ENCODE measurements around the gene EEIG2. TPM values are rescaled to one million over a fixed set of nuclear protein-coding genes. Genes with fewer than 3 reads are reported as not detected.
A peak's percentile ranks its signal among the peaks of the same experiment; 100 is the strongest.
"Not testable (repeated sequence)": the region's sequence is repeated elsewhere in the genome, so short reads cannot be mapped to it uniquely, and the experiment has no call there.

Gene EEIG2
- total and polyA plus RNA-seq, 4 donors, result 3.7 to 24.6 (median 9.7) TPM

- DNase-seq (no peak), ATAC-seq (ENCODE audit: insufficient read depth, low FRiP score) (no peak)
- H3K4me1 ChIP-seq (ENCODE audit: control insufficient read depth in 5 of 5, insufficient read depth in 5 of 5, low read length in 5 of 5), result no peaks in the 10 kb centered on the region
- no peaks in the 10 kb centered on the region for H3K9me3 ChIP-seq (ENCODE audit: control insufficient read depth in 4 of 4, insufficient read depth in 3 of 4, low read length in 3 of 4)
- no peak overlapping the region for H3K27ac ChIP-seq (ENCODE audit: low read depth in 1 of 2, low read length in 1 of 2)
- no peak overlapping the region for H3K9ac ChIP-seq (ENCODE audit: insufficient read depth in 1 of 2, low read length in 2 of 2)
- no peak overlapping the region for H3K4me3 ChIP-seq
- no peaks in the 10 kb centered on the region for H3K27me3 ChIP-seq (ENCODE audit: control insufficient read depth in 3 of 3, insufficient read depth in 3 of 3, low read length in 2 of 3)
- H3K36me3 ChIP-seq (ENCODE audit: control insufficient read depth in 4 of 4, insufficient read depth in 4 of 4, low read length in 4 of 4), result no peaks in the 10 kb centered on the region
- 44 to 72% methylated on average over 2 of the region's 2 CpGs for whole genome bisulfite sequencing, 2 donors
- TF ChIP-seq, protein P1, sequence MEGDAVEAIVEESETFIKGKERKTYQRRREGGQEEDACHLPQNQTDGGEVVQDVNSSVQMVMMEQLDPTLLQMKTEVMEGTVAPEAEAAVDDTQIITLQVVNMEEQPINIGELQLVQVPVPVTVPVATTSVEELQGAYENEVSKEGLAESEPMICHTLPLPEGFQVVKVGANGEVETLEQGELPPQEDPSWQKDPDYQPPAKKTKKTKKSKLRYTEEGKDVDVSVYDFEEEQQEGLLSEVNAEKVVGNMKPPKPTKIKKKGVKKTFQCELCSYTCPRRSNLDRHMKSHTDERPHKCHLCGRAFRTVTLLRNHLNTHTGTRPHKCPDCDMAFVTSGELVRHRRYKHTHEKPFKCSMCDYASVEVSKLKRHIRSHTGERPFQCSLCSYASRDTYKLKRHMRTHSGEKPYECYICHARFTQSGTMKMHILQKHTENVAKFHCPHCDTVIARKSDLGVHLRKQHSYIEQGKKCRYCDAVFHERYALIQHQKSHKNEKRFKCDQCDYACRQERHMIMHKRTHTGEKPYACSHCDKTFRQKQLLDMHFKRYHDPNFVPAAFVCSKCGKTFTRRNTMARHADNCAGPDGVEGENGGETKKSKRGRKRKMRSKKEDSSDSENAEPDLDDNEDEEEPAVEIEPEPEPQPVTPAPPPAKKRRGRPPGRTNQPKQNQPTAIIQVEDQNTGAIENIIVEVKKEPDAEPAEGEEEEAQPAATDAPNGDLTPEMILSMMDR (IDR thresholded peaks at IDR 0.05; ENCODE audit: control extremely low read depth, extremely low read depth), result no peak
Measured at GRCh38 chr1:108513044-108513415, 46.9 kb upstream of the EEIG2 start.

DNA sequence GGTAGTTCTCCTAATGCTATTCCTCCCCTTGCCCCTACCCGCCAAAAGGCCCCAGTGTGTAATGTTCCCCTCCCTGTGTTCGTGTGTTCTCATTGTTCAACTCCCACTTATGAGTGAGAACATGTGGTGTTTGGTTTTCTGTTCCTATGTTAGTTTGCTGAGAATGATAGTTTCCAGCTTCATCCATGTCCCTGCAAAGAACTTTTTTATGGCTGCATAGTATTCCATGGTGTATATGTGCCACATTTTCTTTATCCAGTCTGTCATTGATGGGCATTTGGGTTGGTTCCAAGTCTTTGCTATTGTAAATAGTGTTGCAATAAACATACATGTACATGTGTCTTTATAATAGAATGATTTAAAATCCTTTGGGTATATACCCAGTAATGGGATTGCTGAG lies 46.0 kb upstream of the EEIG2 start:
- not testable (repeated sequence) for ATAC-seq (ENCODE audit: insufficient read depth, low FRiP score); H3K27me3 ChIP-seq (ENCODE audit: control insufficient read depth in 3 of 3, insufficient read depth in 3 of 3, low read length in 2 of 3)
- WGBS, 2 donors, result 94 to 95% methylated on average over 2 of the region's 2 CpGs

DNA sequence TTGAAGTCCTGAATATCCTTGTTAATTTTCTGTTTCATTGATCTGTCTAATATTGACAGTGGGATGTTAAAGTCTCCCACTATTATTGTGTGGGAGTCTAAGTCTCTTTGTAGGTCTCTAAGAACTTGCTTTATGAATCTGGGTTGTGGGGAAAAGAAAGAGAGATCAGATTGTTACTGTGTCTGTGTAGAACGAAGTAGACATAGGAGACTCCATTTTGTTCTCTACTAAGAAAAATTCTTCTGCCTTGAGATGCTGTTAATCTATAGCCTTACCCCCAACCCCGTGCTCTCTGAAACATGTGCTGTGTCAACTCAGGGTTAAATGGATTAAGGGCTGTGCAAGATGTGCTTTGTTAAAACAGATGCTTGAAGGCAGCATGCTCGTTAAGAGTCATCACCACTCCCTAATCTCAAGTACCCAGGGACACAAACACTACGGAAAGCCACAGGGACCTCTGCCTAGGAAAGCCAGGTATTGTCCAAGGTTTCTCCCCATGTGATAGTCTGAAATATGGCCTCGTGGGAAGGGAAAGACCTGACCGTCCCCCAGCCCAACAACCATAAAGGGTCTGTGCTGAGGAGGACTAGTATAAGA lies 42.5 kb upstream of the EEIG2 start:
- H3K9ac ChIP-seq (ENCODE audit: insufficient read depth in 1 of 2, low read length in 2 of 2); H3K4me3 ChIP-seq; H3K27ac ChIP-seq (ENCODE audit: low read depth in 1 of 2, low read length in 1 of 2); DNase-seq; H3K36me3 ChIP-seq (ENCODE audit: control insufficient read depth in 4 of 4, insufficient read depth in 4 of 4, low read length in 4 of 4); ATAC-seq (ENCODE audit: insufficient read depth, low FRiP score); H3K27me3 ChIP-seq (ENCODE audit: control insufficient read depth in 3 of 3, insufficient read depth in 3 of 3, low read length in 2 of 3); H3K9me3 ChIP-seq (ENCODE audit: control insufficient read depth in 4 of 4, insufficient read depth in 3 of 4, low read length in 3 of 4): not testable (repeated sequence)
- peaks cover 0 to 11% (median 0%) of the 10 kb centered on the region in 5 donors for H3K4me1 ChIP-seq (ENCODE audit: control insufficient read depth in 5 of 5, insufficient read depth in 5 of 5, low read length in 5 of 5)
- 67 to 91% methylated on average over 6 of the region's 6 CpGs for WGBS, 2 donors

More for the DNA sequence above, 46.0 kb upstream of the EEIG2 start:
- H3K4me1 ChIP-seq (ENCODE audit: control insufficient read depth in 5 of 5, insufficient read depth in 5 of 5, low read length in 5 of 5); H3K36me3 ChIP-seq (ENCODE audit: control insufficient read depth in 4 of 4, insufficient read depth in 4 of 4, low read length in 4 of 4); H3K4me3 ChIP-seq; DNase-seq; H3K27ac ChIP-seq (ENCODE audit: low read depth in 1 of 2, low read length in 1 of 2); H3K9me3 ChIP-seq (ENCODE audit: control insufficient read depth in 4 of 4, insufficient read depth in 3 of 4, low read length in 3 of 4); H3K9ac ChIP-seq (ENCODE audit: insufficient read depth in 1 of 2, low read length in 2 of 2): not testable (repeated sequence)

- Histone ChIP-seq H3K27me3 (ENCODE audit: control insufficient read depth in 3 of 3, insufficient read depth in 3 of 3, low read length in 2 of 3) (no peaks in the 10 kb centered on the region), H3K9ac (ENCODE audit: insufficient read depth in 1 of 2, low read length in 2 of 2) (no peak overlapping the region), H3K36me3 (ENCODE audit: control insufficient read depth in 4 of 4, insufficient read depth in 4 of 4, low read length in 4 of 4) (no peaks in the 10 kb centered on the region), H3K9me3 (ENCODE audit: control insufficient read depth in 4 of 4, insufficient read depth in 3 of 4, low read length in 3 of 4) (no peaks in the 10 kb centered on the region), H3K27ac (ENCODE audit: low read depth in 1 of 2, low read length in 1 of 2) (no peak overlapping the region), H3K4me1 (ENCODE audit: control insufficient read depth in 5 of 5, insufficient read depth in 5 of 5, low read length in 5 of 5) (peaks cover 0 to 14% (median 0%) of the 10 kb centered on the region in 5 donors), H3K4me3 (no peak overlapping the region)
- ATAC-seq (ENCODE audit: insufficient read depth, low FRiP score) (peak; percentile 6), DNase-seq (peak in 2 of 3 donors; percentile 87 to 91)
- TF ChIP-seq, protein P1 (IDR thresholded peaks at IDR 0.05; ENCODE audit: control extremely low read depth, extremely low read depth), result no peak
Measured at GRCh38 chr1:108521990-108522393, 37.9 kb upstream of the EEIG2 start.
